Left hindlimb (tissue), 1 donor: ENCODE data around the gene AGBL3.
"Not testable (repeated sequence)": the region's sequence is repeated elsewhere in the genome, so short reads cannot be mapped to it uniquely, and the experiment has no call there.

Source experiments
- DNase-seq: peaks from one replicate; pipeline ENCODE4 v3.0.0-alpha.2; 2018

AGBL3 gene

DNA sequence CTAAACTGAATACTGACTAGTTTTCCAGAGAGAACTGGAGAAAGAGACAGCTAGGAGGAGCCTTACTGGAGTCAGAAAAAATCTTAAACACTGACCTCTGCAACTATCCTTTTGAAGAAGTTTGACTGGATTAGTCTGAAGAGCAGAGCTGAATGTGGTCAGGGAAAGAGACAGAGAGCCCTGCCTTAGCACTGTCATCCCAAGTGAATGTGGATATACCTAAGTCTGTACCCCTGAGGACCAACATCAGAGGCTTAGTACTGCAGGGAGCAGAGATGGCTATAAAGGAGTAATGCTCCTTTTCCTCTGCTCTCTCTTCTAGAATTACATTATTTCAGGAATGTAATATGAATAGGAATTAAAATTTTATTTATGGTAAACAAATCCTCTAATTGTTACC, 91.7 kb downstream of the AGBL3 start:
- no peak for DNase-seq

DNA sequence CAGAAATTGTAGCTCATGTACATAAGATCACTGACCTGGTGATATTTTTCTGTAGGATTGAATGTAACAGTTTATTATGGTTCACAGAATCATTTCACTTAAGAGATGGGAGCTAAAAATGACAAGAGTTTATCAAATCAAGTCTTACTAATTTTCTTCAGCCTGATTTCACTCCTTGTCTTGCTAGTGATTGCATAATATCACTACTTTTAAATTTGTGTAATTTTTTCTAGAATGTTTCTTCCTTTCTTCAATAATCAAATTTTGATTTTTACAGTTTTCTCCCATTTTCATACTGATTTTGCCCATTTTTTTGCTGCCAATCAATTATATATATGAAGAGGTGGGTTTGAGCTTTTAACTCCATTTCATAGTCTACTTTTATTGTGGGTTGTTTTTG, 92.8 kb downstream of the AGBL3 start:
- no peak for DNase-seq

GRCh38 chr7:135083005-135083404, 96.7 kb downstream of the AGBL3 start:
- no peak for DNase-seq

DNA sequence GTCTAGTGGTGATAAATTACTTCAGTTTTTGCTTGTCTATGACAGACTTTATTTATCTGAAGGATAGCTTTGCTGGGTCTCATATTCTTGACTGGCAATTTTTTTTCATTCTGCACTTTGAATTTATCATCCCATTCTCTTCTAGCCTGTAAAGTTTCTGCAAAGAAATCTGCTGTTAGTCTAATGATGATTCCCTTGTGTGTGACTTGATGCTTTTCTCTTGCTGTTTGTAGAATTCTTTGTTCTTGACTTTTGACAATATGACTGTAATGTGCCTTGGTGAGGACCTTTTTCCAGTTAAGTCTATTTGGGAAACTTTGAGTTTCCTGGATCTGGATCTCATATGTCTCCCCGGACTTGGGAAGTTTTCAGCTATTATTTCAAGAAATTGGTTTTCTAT, 102.3 kb downstream of the AGBL3 start:
- no peak for DNase-seq

DNA sequence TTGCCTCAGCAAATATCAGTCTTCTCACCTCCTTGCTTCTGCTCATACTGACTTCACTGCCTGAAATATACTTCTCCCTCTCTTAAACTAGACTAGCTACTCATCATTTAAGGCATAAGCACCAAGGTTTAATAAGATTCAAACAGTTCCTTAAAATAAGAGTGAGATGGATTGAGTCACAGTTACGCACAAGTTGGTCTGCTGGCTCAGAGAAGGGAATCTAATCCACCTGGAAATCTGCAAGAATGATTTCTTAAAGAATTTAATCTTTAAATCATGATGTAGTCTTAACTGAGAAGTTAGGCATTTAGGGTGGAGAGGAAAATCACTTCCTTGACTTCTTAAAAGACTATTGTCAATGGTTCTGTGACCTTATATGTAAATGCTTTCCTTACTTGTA, 105.4 kb downstream of the AGBL3 start:
- no peak for DNase-seq

DNA sequence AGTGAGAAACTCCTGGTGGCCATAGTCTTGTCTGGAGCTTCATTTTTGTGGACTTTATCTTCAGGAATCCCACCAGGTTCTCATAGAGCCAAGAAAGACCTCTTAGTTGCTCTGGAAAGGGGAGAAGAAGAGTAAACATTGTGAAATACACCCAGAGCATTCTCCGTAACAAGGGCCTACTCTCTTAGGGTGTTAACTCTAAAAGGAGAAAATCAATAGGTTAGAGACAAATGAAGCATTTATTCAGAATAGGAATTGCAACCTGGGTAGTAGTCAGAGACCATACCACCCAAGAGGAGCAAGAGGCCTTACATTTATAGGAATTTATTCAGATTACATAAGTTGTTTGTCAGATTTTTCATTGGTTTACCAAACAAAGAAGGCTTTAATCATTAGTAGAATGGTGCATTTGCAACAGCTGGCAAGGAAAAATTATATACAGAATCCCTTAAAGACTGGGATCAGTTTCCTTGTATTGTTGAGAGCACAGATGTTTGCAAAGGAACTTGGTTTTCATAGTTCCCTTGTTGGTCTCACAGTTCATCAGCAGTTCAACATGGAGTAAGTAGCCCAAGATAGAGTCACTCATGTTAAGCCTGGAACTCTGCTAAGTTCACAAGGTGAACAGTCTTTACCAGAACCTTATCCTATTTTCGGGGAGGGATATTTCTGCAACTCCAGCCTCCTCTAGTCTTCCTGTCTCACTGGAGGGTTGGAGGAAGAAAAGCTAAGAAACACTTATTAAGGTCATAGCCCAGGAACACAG, 108.3 kb downstream of the AGBL3 start:
- no peak for DNase-seq

DNA sequence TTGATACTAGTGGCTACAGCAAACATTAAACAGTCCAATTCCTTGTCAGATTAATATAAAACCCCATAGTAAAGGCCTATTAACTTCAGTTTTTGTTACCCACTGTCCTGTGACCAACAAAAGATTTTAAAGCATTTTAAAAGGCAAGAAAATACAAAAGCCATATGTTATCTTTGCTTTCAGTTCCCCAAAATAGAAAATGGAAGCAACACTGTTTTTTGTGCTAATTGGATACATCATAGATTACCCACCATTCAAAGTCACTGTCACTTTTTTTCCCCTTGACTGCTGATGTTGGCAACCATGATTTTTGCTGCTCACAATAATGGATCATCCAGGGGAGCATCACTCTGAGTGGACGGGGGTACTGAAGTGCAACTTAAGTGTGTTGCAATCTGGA, 109.1 kb downstream of the AGBL3 start:
- DNase-seq = no peak

- no peak for DNase-seq
These were observed 112.1 kb downstream of the AGBL3 start for GRCh38 chr7:135098391-135098790.

DNA sequence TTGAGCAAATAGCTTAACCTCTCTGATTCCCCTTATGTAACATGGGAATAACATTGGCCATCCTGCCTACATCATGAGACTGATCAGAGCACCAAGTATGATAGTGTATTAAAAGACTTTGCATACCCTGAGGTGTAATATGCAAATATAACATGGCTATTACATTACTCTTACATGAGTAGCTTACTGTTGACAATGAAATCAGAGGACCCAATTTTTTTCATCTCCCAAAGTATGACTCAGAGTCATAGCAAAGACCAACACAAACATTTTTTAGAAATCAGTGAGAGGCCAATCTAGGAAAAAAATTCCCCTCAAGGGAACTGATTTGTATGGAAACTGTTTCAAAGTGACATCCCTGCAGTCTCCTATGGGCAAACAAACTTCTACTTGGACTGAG, 114.5 kb downstream of the AGBL3 start:
- DNase-seq = no peak

GRCh38 chr7:135102372-135102771, 116.1 kb downstream of the AGBL3 start:
- no peak for DNase-seq

GRCh38 chr7:135109562-135109961, 123.3 kb downstream of the AGBL3 start:
- no peak for DNase-seq

GRCh38 chr7:135109976-135110375, 123.7 kb downstream of the AGBL3 start:
- DNase-seq = no peak

DNA sequence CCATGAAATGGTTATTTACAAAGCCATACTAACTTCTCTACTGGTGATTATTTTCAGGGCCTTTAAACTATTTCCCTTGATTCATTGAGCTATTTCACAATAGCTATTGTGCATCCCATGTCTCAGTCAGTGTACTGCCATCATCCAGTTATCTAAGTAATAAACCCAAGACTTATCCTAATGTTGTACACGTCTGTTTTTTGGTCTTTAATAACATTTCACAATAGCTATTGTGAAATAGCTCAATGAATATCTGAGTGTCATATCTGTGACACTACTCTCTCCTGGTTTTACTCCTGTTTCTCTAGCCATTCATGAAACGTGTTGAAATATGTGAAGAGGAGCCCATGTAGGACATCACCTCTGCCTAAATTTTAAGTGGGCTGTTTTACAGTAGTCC, 125.1 kb downstream of the AGBL3 start:
- DNase-seq = no peak

GRCh38 chr7:135114622-135115021, 128.3 kb downstream of the AGBL3 start:
- DNase-seq = no peak

GRCh38 chr7:135117096-135117495, 130.8 kb downstream of the AGBL3 start:
- no peak for DNase-seq

DNA sequence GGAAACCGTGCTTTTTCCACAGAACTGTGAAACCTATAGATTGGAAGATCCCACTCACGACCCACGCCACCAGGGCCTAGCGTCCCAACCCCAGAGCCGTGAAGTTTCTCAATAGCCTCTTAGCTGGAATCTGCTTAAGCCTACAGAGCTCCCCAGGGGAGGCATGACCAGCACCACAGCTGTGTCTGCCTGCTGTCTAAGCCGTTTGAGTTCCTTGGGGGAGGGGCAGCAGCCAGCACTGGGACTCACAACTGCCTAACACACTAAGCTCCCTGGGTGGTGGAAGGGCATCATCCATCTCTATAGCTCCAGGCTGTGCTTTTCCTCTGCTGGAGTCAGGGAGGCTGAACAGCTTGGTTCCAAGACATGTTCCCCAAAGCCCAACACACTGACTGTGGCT, 135.6 kb downstream of the AGBL3 start:
- DNase-seq = no peak

DNA sequence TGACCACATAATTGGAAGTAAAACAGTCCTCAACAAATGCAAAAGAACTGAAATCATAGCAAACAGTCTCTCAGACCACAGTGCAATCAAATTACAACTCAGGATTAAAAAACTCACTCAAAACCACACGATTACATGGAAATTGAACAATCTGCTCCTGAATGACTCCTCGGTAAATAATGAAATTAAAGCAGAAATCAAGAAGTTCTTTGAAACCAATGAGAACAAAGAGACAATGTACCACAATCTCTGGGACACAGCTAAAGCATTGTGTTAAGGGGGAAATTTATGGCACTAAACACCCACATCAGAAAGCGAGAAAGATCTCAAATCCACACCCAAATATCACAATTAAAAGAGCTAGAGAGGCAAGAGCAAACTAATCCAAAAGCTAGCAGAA, 138.3 kb downstream of the AGBL3 start:
- DNase-seq = not testable (repeated sequence)

DNA sequence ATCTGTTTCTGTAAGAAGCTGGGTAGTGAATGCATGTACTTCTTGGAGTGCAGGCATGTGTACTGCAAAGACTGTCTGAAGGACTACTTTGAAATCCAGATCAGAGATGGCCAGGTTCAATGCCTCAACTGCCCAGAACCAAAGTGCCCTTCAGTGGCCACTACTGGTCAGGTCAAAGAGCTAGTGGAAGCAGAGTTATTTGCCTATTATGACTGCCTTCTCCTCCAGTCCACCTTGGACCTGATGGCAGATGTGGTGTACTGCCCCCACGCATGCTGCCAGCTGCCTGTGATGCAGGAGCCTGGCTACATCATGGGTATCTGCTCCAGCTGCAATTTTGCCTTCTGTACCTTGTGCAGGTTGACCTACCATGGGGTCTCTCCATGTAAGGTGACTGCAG, 142.6 kb downstream of the AGBL3 start:
- no peak for DNase-seq

DNA sequence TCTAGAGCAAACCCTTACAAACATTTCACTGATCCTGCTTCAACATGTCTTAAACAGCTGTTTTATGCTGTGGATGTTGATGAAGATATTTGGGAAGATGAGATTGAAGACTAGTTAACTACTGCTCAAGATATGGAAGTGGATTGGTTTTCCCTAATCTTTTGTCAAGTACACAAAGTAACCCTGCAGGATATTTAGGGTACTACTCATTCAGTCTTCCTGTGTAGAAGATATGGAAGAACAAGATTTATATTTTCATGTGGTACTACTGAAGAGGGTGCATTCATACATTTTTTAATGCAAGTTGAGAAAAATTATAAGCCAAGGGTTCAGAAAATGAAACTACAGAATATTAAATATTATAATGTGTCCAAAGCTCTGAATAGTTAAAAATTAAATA, 143.3 kb downstream of the AGBL3 start:
- no peak for DNase-seq

DNA sequence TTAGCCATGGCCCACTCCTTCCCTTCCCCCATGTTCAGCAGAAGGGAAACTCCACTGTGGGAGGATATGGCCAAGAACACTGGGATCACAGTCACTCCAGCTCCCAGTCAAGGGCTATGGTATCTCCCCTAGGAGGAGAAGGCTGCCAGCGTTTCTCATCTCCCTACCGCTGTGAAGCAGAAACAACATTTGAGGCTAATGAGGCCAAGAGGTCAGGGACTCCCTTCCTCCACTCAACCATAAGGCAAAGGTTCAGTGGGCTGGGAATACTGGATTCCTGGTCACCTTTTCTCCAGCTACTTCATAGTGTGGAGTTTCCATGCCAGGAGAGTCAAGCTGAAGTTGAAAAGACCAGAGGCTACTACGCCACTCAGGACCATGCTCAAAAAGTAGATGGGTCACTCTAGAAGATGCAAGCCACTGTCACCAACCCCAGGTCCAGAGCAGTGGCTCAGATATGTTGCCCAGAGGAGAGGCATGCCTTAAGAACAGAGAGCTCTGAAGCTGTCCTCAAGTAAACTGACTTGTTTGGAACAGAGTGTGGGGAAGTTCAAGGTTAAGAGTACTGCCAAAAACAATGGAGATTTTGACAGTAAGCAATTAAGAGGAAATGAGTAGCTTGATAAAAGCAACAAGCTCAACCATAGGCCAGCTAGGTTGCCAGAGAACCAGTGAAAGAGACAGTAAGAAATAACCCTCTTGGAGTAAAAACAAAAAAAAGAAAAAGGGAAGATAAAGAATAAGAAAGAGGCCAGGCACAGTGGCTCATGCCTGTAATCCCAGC, 157.8 kb downstream of the AGBL3 start:
- DNase-seq = no peak

DNA sequence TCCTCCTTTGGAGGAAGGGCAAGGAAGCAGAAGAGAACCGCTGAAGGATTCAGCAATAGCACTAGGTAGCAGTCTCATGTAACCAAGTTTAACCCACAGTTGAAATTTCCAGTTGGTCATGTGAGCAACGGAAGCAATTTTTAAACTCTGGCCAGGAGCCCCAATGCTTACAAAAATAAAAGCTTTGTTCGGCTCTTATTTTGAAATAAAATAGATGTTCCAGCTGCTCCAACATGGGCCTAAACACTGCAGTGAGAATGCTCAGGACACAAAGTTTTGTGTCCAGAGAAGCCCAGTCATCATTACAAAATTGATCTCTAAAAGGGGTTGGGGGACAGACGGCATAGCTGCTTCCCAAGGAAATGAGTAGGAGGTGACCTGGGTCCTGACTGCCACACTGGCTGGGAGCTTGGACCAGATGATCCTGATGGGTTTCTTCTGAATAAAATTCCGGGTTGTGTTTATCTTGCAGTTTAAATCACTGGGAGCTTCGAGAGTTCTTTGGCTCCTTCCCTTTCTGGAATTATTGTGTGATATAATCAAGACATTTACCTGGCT, 161.1 kb downstream of the AGBL3 start:
- DNase-seq = no peak

DNA sequence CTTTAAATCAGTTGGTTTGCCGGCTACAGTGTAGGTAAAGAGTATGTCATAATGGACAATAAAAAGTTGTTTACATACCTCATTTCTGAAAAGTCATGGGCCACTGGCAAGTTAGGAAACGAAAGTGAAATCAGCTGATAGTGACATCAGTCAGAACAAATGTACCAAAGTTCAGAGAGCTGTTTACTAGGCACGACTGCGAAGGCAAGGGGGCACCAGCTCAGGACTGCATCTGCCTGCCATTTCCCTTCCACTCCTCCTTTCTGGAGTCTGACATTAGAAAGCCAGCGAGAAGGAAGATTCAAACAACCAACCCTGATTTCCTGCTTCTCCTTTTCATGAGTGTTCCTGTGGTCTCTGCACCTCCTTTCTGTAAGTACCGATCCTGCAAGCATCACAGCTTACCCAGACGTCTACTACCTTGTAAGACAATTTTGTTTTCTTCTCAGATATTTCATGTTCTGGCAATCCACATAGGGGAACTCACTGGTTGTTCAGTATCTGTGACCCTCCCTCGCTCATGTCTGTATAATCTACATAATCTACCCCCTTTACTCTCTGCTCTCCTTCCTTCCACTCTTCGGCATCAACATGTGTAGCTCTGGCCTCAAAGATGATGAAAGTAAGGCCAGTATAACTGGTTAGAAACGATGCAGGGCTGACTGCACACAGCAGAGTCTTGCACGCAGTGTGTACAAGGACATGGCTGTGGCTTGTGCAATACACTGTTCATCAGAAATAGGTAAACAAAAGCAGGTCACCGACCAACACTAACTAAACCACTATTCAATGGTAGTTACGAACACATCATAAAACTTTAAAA, 161.8 kb downstream of the AGBL3 start, which contains the start of gene TMEM140:
Gene TMEM140, plus strand, starts transcription at position 174 of the 823 bp plus-strand sequence. CDS start 16,370 bp downstream, outside the sequence.
- no peak for DNase-seq
